Measurements from ENCODE around the gene EXOC6.

- TF ChIP-seq CTCF (conservative IDR thresholded peaks at IDR 0.05; ENCODE audit: low read length) = peak; percentile 90
- TF ChIP-seq EZH2phosphoT487 (IDR thresholded peaks at IDR 0.05; ENCODE audit: borderline replicate concordance) = no peak
These were observed 232.2 kb downstream of the EXOC6 start for GRCh38 chr10:93080350-93081046.

Data from Loucy (cell line).